Upper lobe of right lung (tissue), 1 donor: ENCODE measurements around the gene GLE1. TPM values are rescaled to one million over a fixed set of nuclear protein-coding genes. Genes with fewer than 3 reads are reported as not detected.

ENCODE experiments used
- ATAC-seq: fragments of 200-7000 bp; cut with Tn5 transposase; one replicate; pipeline ENCODE4 v1.9.1; 2020; ENCODE audit warnings: mild to moderate bottlenecking, moderate library complexity
- DNase-seq: peaks from one replicate; pipeline ENCODE4 v3.0.0-alpha.2; 2020
- H3K27ac ChIP-seq: fragments of 200-600 bp; one replicate; pipeline ENCODE4 v1.8.0; 2022
- H3K27me3 ChIP-seq: fragments of 200-600 bp; one replicate; pipeline ENCODE4 v1.8.0; 2022; ENCODE audit warnings: mild to moderate bottlenecking
- H3K36me3 ChIP-seq: fragments of 200-600 bp; one replicate; pipeline ENCODE4 v1.8.0; 2022
- H3K4me1 ChIP-seq: fragments of 200-600 bp; one replicate; pipeline ENCODE4 v1.8.0; 2022
- H3K4me3 ChIP-seq: fragments of 200-600 bp; one replicate; pipeline ENCODE4 v1.8.0; 2022; ENCODE audit warnings: mild to moderate bottlenecking
- H3K9me3 ChIP-seq: fragments of 200-600 bp; one replicate; pipeline ENCODE4 v1.8.0; 2022
- CTCF ChIP-seq: fragments of 200-600 bp; IDR thresholded peaks from one replicate; pipeline ENCODE4 v1.8.0; 2022; ENCODE audit warnings: antibody characterized with exemption
- intact Hi-C: fragments of 100-400 bp; cut with DNase I; formaldehyde crosslinking; loops from one replicate; pipeline ENCODE4 v1.11.0; 2022
- total RNA-seq: library from RNA; stranded (reverse); fragmentation: NEBNext Ultra II Directional; extraction: Animal tissue kit (Norgen Biotek cat#: 25700); gene quantifications from one replicate; pipeline ENCODE4 v1.2.1, GENCODE V29; 2021
- donor health status: DM: no; HTN: yes; CAD: no; lungs with severe emphysema.

GLE1 gene
- total RNA-seq, 1 donor from 2014 or later, result 21.8 TPM

GRCh38 chr9:128528445-128529160 is 24.1 kb downstream of the GLE1 start:
- ATAC-seq, result no peak
- Histone ChIP-seq H3K9me3 (no peaks in the 10 kb centered on the region), H3K27me3 (no peaks in the 10 kb centered on the region), H3K4me3 (no peak overlapping the region), H3K36me3 (peaks cover 96% of the 10 kb centered on the region), H3K4me1 (no peaks in the 10 kb centered on the region), H3K27ac (no peak overlapping the region)
- DNase-seq, result no peak
- intact Hi-C loops, result no loop called here
- TF ChIP-seq CTCF, result no peak

GRCh38 chr9:128529191-128529590 is 24.7 kb downstream of the GLE1 start:
- Histone ChIP-seq H3K4me3 (no peak overlapping the region), H3K9me3 (no peaks in the 10 kb centered on the region), H3K36me3 (peaks cover 96% of the 10 kb centered on the region), H3K27me3 (no peaks in the 10 kb centered on the region), H3K27ac (no peak overlapping the region), H3K4me1 (no peaks in the 10 kb centered on the region)
- ATAC-seq, result peak; percentile 23
- intact Hi-C loops, result no loop called here
- TF ChIP-seq CTCF, result no peak
- no peak for DNase-seq

- Histone ChIP-seq H3K9me3 (no peaks in the 10 kb centered on the region), H3K4me1 (no peaks in the 10 kb centered on the region), H3K27ac (no peak overlapping the region), H3K27me3 (no peaks in the 10 kb centered on the region), H3K4me3 (no peak overlapping the region), H3K36me3 (peaks cover 96% of the 10 kb centered on the region)
- ATAC-seq (no peak), DNase-seq (no peak)
- no peak for TF ChIP-seq CTCF
- intact Hi-C loops, result no loop called here
These were observed 28.1 kb downstream of the GLE1 start for GRCh38 chr9:128532581-128532980.

GRCh38 chr9:128540634-128541360 is 36.3 kb downstream of the GLE1 start:
- Histone ChIP-seq H3K4me1 (no peaks in the 10 kb centered on the region), H3K27ac (no peak overlapping the region), H3K27me3 (no peaks in the 10 kb centered on the region), H3K9me3 (no peaks in the 10 kb centered on the region), H3K4me3 (no peak overlapping the region), H3K36me3 (peaks cover 69% of the 10 kb centered on the region)
- intact Hi-C loops, result no loop called here
- ATAC-seq, result peak; percentile 75
- no peak for TF ChIP-seq CTCF
- no peak for DNase-seq

- Histone ChIP-seq H3K4me1 (peaks cover 14% of the 10 kb centered on the region), H3K36me3 (peaks cover 12% of the 10 kb centered on the region), H3K27ac (no peak overlapping the region), H3K27me3 (no peaks in the 10 kb centered on the region), H3K4me3 (no peak overlapping the region), H3K9me3 (no peaks in the 10 kb centered on the region)
- intact Hi-C loops, result no loop called here
- DNase-seq, result no peak
- ATAC-seq, result no peak
- no peak for TF ChIP-seq CTCF
These were observed 42.0 kb downstream of the GLE1 start for GRCh38 chr9:128546504-128546903.
